T1000 (cell line): Measurements from ENCODE around the gene ARID1B.

ENCODE experiments used
- DNase-seq: peaks from one replicate; lab custom pipeline; 2025; ENCODE audit warnings: mixed read lengths; lab: John Stamatoyannopoulos, UW

Gene ARID1B

DNA sequence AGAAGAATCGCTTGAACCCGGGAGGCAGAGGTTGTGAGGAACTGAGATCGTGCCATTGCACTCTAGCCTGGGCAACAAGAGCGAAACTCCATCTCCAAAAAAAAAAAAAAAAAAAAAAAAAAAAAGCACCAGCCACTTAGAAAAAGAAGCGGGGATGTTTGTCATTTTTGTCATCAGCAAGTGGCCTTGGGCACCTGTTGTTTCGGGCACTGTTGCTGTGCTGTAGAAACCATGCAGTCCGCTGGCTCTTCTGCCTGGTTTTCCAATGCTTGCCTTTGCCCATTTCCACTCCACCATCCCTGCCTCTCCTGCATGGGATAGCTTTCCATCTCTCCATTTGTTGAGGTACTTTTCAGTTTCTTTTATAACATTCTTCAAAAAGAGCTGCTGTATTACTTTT lies 129.3 kb downstream of the ARID1B start:
- DNase-seq = no peak

DNA sequence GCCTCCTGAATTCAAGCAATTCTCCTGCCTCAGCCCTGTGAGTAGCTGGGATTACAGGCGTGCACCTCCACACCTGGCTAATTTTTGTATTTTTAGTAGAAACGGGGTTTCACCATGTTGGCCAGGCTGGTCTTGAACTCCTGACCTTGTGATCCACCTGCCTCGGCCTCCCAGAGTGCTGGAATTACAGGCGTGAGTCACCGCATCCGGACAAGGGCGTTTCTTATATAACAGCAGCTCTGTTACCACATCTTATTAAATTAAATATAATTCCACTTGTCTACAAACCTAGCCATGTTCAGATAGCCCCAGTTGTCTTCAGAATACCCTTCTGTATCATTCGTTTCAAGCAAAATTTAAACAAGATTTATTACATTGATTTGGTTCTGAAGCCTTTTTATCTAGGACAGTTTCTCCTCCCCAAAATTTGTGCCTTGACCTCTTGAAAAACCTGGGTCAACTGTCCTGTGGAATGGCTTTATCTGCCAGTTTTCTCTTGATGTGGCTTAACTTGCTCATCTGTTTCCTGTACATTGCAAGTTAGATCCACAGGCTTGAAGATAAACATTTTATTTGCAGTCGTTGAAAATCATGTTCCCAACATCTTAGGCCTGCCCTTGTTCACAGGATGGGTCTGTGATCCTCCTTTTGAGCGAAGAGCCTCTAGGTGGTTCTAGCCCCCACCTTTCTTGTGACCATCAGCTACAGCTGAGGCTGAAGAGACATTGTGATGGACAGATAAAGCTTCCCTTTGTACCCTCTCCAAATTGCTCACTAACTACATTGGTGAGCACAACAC lies 132.2 kb downstream of the ARID1B start:
- DNase-seq = no peak

- no peak for DNase-seq
Observed at GRCh38 chr6:156910011-156910334, 132.8 kb downstream of the ARID1B start.

DNA sequence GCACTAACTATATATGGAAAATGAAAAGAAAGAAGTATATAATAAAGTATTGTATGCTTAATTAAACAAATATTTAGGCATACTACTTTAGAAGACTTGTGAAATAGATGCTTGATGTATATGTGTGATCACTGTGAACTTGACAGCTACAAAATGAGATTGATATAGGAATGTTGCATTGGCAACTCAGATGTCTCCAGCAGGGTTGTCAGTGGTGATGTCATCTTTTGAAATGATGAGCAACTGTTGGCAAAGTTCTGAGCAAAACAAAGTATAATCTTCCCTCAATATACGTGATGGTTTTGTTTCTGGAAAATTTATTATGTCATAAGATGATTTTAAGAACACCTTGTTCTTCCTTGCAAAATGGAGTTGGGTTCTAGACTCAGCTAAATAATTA lies 133.8 kb downstream of the ARID1B start:
- DNase-seq = no peak

DNA sequence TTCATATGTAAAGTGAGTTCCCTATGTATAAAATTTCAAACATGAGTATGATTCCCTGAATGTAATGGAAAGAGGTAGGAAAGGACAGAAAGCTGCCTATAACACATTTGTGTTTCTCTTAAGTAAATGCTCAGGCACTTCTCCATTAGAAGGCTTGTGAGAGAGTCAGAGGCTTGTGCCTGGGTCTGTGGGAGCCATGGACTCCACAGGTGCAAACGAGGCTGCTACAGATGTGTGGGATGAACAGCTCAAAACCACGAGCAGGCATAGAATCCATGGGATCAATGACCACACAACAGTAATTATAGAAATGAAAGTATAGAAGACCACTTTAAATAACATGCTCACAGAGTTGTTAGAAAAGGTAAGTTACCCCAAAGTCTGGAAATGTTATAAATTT lies 134.4 kb downstream of the ARID1B start:
- no peak for DNase-seq

DNA sequence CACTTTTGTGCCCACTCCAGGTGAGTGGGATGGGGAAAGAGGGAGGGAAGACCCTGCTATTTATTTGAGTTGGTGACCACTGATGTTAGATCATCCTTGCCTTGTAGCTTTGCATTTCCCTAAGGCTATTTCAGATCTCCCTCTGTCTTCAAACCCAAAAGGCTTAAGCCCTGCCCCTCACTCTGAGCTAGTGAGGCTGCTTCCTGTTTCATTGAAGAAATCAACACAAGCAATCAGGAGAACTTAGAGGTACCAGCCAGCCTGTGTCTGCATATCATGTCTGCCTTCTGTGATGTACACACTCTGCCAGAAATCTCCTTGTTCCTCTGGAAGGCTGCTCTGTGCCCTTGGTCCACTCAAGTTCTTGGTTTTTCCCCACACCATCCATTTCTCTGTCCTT lies 135.3 kb downstream of the ARID1B start:
- no peak for DNase-seq

DNA sequence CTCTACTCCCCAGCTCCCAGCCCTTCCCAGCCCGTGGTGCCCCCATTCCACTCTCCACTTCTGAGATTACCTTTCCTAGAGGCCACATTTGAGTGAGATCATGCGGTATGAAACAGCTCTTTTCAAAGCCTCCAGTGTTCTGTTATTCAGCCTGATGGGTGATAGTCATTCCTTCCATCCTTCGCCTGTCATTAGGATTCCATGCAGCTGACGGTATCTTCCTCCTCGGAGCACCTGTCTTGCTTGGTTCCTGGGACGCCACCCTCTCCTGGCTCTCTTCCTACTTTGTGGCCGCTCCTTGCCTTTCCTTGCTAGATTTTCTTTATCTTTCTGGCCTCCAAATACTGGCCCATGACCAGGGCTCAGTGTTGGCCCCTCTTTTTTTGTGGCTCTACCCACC lies 137.0 kb downstream of the ARID1B start:
- no peak for DNase-seq

GRCh38 chr6:156916130-156916801 lies 139.1 kb downstream of the ARID1B start:
- DNase-seq = no peak

DNA sequence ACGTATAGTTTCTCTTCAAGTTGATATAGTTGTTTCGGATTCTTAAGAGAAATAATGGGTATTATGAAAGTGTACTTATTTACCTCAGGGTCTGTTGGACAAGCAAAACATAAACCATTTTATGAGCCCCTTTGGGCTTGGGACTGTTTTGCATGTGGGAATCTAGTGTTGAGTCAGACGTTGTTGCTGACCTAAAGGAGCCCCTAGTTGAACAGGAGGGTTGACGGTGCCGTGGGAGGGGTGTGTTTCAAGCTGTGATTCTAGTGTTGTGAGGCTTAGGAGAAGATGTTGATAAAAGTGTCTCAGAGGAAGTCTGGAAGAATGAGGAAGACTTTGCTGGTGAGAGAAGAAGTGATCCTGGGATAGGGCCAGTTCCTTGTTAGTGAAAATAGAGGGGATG lies 140.0 kb downstream of the ARID1B start:
- DNase-seq = no peak

DNA sequence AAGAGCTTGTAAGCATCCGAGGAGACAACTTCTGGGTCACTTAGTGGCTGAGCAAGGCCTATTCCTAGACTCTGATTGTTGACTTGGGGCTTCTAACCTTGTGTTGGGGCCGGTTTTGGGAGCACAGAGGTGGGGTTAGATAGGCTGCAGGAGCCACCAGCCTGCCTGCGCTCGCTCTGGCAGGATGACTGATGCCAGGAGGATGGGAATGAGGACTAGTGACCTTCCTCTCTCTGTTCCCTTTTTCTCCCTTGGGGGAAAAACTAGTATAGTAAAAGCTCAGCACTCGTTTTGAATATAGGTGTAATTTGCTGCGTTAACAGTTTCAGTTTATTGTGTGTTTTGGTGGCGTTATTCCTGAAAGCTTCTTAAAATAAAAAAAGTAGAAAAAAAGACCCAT lies 141.5 kb downstream of the ARID1B start:
- DNase-seq = no peak

DNA sequence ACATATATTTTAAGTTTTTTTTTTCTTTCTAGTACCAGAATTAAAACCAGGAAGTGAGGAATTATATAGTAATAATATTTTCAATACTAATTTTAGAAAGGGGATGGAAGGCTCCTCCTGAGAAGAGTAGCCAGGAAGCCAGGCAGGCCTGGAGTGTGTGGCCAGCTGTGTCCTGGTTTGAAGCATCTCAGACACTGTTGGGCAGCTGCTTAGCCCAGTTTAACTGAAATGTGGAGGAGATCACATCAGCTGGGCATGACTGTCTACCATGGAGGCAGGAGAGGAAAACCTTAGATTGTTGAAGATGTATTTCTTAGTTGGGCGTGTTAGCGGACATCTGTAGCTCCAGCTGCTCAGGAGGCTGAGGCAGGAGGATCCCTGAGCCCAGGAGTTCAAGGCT lies 142.2 kb downstream of the ARID1B start:
- no peak for DNase-seq

GRCh38 chr6:156919814-156920369 lies 142.7 kb downstream of the ARID1B start:
- DNase-seq = no peak

DNA sequence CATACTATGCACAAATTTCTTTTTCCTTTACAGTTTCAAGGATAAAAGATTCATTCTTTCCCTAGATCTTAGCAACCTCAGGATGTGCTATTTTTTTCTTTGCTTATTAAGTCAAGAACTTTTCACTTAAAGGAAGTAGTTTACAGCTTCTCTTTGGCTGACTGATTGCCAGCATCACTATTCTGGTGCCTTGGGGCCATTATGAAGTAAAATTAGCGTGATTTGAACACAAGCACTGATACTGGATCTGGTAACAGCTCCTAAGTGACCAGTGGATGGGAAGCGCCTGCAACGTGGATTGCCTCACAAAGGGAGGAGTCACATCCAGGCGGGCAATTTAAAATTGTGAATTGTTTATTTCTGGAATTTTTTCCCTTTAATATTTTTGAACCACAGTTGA lies 147.1 kb downstream of the ARID1B start:
- no peak for DNase-seq

GRCh38 chr6:156925026-156925425 lies 147.8 kb downstream of the ARID1B start:
- DNase-seq = no peak

DNA sequence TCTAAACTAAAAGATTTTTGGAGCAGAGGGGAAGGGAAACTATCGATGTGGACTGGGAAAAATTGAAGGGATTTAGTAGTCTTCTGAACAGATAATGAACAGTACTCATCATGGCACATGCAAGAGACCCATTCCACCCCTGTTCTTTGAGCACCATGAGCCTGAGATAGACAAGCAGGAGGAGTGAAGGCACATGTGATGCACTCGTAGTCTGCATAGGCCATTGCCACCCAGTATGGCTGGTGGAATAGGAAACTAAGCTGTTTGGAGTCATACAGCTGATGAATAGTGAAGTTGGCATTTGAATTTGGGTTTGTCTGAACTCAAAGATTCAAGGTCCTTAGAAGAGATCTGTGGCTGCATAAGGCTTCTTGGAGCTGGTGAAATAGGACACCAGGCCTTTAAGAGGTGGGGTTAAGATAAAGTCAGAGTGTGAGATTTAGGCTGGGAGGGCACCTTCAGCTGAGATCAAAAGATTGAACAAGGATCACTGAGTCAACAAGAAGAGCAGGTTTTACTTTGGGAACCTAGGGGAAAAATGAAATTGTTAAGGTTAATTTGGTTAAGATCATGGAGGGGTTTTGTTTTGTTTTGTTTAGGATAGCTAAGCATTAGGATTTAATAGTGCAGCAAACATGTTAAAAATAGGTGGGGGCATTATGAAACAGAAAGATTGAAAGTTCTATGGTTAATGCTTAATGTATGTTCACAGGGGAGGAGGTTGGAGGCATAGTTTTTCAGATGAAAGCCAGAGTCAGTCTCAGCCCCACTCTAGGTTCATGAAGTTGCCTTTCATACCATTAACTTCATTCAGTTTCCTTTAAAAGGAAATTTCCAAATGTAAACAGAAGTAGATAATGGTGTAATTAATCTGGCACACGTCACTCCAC lies 148.8 kb downstream of the ARID1B start:
- DNase-seq = no peak

- DNase-seq = no peak
Observed at GRCh38 chr6:156928126-156928525, 150.9 kb downstream of the ARID1B start.

- DNase-seq = no peak
Observed at GRCh38 chr6:156928972-156929371, 151.8 kb downstream of the ARID1B start.

- no peak for DNase-seq
Observed at GRCh38 chr6:156931283-156931682, 154.1 kb downstream of the ARID1B start.

GRCh38 chr6:156933201-156934068 lies 156.3 kb downstream of the ARID1B start:
- DNase-seq = no peak

DNA sequence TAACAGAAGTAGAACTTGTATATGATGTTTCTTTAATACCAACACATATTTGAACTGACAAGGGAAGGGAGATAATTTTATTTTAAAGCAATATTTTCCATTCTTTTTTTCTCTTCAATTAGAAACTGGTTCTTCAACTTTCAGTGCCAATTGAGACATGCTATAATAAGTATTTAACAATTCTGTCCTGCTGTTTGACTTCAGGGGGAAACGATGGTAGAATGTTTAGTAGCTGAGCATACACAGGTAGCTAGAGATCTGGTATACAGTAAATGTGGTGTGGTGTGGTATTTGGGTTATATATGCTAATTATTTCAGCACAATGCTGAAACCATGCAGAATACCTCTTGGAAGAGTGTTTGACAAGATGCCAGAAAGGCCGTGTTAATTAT lies 156.9 kb downstream of the ARID1B start:
- DNase-seq = no peak

DNA sequence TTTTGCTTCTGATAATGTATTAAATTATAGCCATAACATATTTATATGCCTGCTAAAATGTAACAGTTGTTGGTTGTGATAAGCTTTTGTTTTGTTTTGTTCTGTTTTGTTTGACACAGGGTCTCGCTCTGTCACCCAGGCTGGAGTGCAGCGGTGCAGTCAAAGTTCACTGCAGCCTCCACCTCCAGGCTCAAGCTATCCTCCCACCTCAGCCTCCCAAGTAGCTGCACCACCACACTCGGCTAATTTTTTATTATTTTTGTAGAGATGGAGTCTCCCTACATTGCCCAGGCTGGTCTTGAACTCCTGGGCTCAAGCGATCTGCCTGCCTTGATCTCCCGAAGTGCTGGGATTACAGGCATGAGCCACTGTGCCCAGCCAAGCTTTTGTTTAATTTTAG lies 157.8 kb downstream of the ARID1B start:
- no peak for DNase-seq

GRCh38 chr6:156938143-156938542 lies 161.0 kb downstream of the ARID1B start:
- no peak for DNase-seq
